Measurements from ENCODE around the gene C10orf67.
"Not testable (repeated sequence)": the region's sequence is repeated elsewhere in the genome, so short reads cannot be mapped to it uniquely, and the experiment has no call there.

The C10orf67 gene

DNA sequence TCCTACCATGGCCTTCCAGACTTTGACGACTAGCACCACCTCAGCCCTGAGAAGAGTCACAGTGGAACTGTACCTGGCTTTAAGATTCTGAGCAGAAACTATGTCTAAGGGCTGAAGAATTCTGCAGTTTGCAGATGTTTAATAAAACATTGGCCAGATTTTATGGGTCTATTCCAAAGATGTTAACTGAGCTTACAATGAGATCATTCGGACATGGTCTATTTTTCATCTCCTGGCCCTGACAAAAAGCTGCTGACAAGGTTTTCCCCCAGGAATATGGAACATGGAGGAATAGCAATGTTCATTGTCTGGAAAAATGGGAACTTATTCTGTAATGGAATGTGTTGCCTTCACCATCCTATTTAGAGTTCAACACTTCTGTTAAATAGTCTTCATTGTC, 86.1 kb downstream of the C10orf67 start:
- DNase-seq = no peak

DNA sequence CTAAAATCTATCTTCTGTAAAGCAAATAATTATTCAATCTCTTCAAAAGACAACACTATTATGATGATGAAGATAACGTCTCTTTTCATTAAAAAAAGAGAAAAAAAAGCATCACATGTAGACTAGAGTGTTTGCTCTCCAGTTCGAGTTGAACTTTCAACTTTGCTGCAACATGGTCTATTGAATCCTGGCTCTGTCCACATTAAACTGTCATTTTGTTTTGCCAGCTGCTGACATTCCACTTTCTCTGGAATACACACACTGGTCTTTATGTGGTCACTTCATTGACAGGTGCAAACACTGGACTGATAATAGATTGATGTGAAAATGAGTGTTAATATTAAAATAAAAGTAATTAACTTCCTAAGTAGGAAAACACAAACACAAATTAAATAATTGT, 90.8 kb downstream of the C10orf67 start:
- peaks cover 11% of the 10 kb centered on the region; the same call in 1 of the 2 replicates for H3K27me3 ChIP-seq
- no peak for DNase-seq
- H3K4me1 ChIP-seq = no peaks in the 10 kb centered on the region
- no peaks in the 10 kb centered on the region for H3K9me3 ChIP-seq
- H3K4me3 ChIP-seq (ENCODE audit: low read depth, low read length) = no peak overlapping the region
- H3K36me3 ChIP-seq = no peaks in the 10 kb centered on the region
- TF ChIP-seq, protein P1, sequence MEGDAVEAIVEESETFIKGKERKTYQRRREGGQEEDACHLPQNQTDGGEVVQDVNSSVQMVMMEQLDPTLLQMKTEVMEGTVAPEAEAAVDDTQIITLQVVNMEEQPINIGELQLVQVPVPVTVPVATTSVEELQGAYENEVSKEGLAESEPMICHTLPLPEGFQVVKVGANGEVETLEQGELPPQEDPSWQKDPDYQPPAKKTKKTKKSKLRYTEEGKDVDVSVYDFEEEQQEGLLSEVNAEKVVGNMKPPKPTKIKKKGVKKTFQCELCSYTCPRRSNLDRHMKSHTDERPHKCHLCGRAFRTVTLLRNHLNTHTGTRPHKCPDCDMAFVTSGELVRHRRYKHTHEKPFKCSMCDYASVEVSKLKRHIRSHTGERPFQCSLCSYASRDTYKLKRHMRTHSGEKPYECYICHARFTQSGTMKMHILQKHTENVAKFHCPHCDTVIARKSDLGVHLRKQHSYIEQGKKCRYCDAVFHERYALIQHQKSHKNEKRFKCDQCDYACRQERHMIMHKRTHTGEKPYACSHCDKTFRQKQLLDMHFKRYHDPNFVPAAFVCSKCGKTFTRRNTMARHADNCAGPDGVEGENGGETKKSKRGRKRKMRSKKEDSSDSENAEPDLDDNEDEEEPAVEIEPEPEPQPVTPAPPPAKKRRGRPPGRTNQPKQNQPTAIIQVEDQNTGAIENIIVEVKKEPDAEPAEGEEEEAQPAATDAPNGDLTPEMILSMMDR (IDR thresholded peaks at IDR 0.05; ENCODE audit: low read depth, low read length) = no peak

More for the DNA sequence above, 86.1 kb downstream of the C10orf67 start:
- Histone ChIP-seq H3K36me3 (no peaks in the 10 kb centered on the region), H3K9me3 (no peaks in the 10 kb centered on the region), H3K4me3 (ENCODE audit: low read depth, low read length) (no peak overlapping the region), H3K27me3 (0 out of 2 replicates have a peak, but pooled peaks cover 3% of the 10 kb centered on the region), H3K4me1 (no peaks in the 10 kb centered on the region)
- TF ChIP-seq, protein P1 (IDR thresholded peaks at IDR 0.05; ENCODE audit: low read depth, low read length) = no peak

DNA sequence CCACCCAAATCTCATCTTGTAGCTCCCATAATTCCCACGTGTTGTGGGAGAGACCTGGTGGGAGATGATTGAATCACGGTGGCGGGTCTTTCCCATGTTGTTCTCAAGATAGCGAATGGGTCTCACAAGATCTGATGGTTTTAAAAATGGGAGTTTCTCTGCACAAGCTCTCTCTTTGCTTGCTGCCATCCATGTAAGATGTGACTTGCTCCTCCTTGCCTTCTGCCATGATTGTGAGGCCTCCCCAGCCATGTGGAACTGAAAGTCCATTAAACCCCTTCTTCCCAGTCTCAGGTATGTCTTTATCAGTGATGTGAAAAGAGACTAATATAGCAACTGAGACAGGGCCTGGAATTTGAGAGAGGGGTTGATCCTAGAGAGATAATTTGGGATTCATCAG, 91.7 kb downstream of the C10orf67 start:
- H3K4me3 ChIP-seq (ENCODE audit: low read depth, low read length); H3K4me1 ChIP-seq; H3K9me3 ChIP-seq; DNase-seq; H3K36me3 ChIP-seq: not testable (repeated sequence)
- H3K27me3 ChIP-seq = peaks cover 14% of the 10 kb centered on the region; the same call in 1 of the 2 replicates

DNA sequence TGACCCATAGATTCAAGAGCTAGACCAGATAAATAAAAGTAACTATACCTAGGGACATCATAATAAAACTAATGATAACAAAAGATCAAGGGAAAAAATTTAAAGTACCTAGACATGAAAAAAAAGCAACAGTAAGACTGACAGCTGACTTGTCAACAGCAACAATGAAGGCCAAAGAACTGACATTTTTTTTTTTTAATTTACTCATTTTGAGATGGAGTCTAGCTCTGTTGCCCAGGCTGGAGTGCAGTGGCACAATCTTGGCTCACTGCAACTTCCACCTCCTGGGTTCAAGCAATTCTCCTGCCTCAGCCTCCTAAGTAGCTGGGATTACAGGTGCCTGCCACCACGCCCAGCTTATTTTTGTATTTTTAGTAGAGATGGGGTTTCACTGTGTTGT, 102.8 kb downstream of the C10orf67 start:
- H3K9me3 ChIP-seq; H3K4me1 ChIP-seq; DNase-seq; H3K27me3 ChIP-seq; H3K36me3 ChIP-seq; H3K4me3 ChIP-seq (ENCODE audit: low read depth, low read length): not testable (repeated sequence)

DNA sequence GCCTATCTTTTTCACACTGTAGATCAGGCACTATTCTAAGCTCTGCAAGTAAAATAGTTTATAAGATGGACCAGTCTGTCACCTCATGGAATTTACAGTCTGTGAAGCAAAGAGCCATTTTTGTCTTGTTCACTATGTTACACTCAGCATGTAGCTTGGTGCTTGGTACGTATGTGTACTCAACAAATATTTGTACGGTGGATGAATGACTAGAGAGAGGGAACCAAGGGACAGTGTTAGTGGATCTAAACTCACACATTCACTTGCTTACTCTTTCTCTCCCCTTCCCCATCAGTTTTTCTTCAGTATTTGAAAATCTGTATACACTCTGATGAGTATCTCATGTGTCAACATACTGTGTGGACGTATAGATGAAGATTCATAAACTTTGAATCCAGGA, 106.6 kb downstream of the C10orf67 start:
- H3K27me3 ChIP-seq = no peaks in the 10 kb centered on the region
- TF ChIP-seq, protein P1 (IDR thresholded peaks at IDR 0.05; ENCODE audit: low read depth, low read length) = no peak
- H3K36me3 ChIP-seq = no peaks in the 10 kb centered on the region
- H3K4me1 ChIP-seq = no peaks in the 10 kb centered on the region
- no peak for DNase-seq
- no peaks in the 10 kb centered on the region for H3K9me3 ChIP-seq
- no peak overlapping the region for H3K4me3 ChIP-seq (ENCODE audit: low read depth, low read length)

DNA sequence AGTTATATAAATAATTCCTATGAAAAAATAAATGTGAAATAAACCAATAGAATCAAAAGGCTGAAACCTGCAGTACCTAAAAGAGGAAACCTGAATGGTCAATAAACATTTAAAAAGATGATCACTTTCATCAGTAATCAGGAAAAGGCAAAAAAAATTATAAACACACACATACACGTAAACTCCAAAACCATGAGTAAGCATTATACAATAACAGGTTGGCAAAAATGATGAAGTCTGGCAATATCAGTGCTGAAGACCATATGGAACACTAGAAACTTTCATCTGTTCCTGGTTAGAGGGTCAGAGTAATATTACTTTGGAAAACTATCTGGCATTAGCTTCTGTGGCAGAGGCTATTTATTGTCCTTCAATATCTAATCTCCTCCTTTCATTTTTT, 114.0 kb downstream of the C10orf67 start:
- TF ChIP-seq, protein P1 (IDR thresholded peaks at IDR 0.05; ENCODE audit: low read depth, low read length) = no peak
- Histone ChIP-seq H3K9me3 (no peaks in the 10 kb centered on the region), H3K4me3 (ENCODE audit: low read depth, low read length) (no peak overlapping the region), H3K27me3 (no peaks in the 10 kb centered on the region), H3K4me1 (no peaks in the 10 kb centered on the region), H3K36me3 (no peaks in the 10 kb centered on the region)
- DNase-seq = no peak

DNA sequence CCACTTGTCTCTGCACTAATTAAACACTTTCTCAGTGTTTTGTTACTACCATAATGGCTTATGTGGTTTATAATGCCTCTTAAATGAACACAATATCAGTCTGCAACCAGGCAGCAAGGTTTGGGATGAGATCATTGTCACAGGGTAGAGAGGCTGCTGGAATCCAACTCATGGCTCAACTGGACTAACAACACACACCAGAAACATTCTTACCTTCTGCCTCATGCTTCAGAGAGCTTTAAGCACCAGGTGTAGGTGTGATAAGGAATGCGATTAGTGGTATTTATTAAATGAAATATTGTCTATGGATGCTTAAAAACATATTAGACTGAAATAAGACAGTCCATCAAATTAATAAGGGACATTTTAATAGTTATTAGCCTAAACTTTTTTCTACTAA, 127.1 kb downstream of the C10orf67 start:
- no peaks in the 10 kb centered on the region for H3K4me1 ChIP-seq
- TF ChIP-seq, protein P1 (IDR thresholded peaks at IDR 0.05; ENCODE audit: low read depth, low read length) = no peak
- no peaks in the 10 kb centered on the region for H3K9me3 ChIP-seq
- no peaks in the 10 kb centered on the region for H3K36me3 ChIP-seq
- DNase-seq = no peak
- H3K27me3 ChIP-seq = peaks cover 15% of the 10 kb centered on the region
- no peak overlapping the region for H3K4me3 ChIP-seq (ENCODE audit: low read depth, low read length)

Data from BE2C (cell line).